DND-41 (cell line): Measurements from ENCODE around the gene KERA.

Experiments
- EZH2 ChIP-seq: IDR thresholded peaks from 3 replicates; pipeline ENCODE4 v1.6.1; 2012; ENCODE audit warnings: borderline replicate concordance, low read depth, mild to moderate bottlenecking, moderate library complexity, low read length, inconsistent platforms; ENCODE audit not compliant: severe bottlenecking
- TF ChIP-seq, protein P1 (sequence below): IDR thresholded peaks from 2 replicates; pipeline ENCODE4 v1.5.1; 2012; ENCODE audit warnings: borderline replicate concordance, low read length, moderate library complexity, mild to moderate bottlenecking; ENCODE audit not compliant: poor library complexity, severe bottlenecking; ENCODE audit errors: extremely low read depth

DNA sequence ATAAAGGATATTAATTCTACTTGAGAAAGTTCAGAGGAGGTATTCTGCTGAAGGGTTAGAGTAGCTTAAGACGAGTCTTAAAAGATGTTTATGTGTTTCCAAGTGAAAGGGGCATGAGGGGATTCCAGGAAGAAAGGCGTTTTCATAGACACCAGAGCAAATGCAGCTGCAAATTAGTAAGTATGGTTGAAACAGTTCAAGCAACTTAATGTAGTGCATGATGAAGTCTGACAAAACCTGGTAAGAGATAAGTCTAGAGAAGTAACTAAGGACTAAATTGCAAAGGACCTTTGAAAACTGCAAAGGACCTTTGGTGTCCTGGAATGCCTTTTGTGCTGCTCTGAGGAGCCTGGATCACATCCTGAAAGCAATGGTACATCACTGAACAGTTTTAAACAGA lies 42.0 kb upstream of the KERA start:
- TF ChIP-seq, protein P1, sequence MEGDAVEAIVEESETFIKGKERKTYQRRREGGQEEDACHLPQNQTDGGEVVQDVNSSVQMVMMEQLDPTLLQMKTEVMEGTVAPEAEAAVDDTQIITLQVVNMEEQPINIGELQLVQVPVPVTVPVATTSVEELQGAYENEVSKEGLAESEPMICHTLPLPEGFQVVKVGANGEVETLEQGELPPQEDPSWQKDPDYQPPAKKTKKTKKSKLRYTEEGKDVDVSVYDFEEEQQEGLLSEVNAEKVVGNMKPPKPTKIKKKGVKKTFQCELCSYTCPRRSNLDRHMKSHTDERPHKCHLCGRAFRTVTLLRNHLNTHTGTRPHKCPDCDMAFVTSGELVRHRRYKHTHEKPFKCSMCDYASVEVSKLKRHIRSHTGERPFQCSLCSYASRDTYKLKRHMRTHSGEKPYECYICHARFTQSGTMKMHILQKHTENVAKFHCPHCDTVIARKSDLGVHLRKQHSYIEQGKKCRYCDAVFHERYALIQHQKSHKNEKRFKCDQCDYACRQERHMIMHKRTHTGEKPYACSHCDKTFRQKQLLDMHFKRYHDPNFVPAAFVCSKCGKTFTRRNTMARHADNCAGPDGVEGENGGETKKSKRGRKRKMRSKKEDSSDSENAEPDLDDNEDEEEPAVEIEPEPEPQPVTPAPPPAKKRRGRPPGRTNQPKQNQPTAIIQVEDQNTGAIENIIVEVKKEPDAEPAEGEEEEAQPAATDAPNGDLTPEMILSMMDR: no peak
- no peak for TF ChIP-seq EZH2
